ENCODE measurements around the gene ADRA1B.
"Not testable (repeated sequence)": the region's sequence is repeated elsewhere in the genome, so short reads cannot be mapped to it uniquely, and the experiment has no call there.

ADRA1B gene

GRCh38 chr5:159929176-159929575 is 12.9 kb downstream of the ADRA1B start:
- DNase-seq: no peak

DNA sequence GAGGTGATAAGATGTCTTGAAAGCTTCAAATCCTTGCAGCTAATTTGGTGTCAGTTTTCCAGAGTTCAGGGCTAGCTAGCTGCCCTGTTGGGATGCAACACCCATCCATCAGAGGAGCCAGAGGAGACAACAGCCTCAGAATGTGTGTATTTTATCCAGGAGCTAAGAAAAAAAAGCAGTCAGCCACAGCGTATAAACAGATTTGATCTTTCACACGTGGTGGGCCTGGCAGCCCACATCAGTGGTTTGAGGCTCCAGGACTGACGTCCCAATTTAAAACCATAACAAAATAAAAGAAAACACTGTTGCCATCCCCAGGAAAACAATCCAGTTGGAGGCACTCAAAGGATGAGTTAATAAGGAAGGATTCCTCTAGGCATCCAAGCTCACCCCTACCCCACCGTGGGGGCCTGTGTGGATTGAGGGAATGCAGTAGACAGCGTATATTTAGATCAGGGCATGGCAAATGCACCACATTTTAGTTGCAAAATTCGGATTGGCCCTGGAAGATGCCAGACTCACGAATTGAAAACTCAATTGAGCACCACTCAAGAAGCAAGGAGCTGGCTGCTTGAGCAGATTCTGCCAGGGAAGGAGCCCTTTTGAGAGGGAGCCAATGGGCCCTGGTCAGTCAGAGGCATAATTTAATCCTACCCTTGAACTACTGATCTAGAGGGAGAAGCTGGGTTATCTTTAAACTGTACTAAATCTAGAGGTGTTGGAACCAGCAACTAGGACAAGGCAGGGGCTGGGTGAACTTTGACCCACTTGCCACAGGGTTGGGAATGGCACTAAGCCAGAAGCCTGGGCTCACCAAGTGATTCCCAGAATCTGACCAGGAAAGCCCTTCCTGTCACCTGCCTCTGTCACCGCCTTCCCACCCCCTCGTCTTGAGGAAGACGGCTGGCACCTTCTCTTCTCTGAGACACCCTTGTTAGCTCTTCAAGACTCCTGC is 17.5 kb downstream of the ADRA1B start:
- DNase-seq: no peak

GRCh38 chr5:159935946-159936345 is 19.7 kb downstream of the ADRA1B start:
- DNase-seq: no peak

DNA sequence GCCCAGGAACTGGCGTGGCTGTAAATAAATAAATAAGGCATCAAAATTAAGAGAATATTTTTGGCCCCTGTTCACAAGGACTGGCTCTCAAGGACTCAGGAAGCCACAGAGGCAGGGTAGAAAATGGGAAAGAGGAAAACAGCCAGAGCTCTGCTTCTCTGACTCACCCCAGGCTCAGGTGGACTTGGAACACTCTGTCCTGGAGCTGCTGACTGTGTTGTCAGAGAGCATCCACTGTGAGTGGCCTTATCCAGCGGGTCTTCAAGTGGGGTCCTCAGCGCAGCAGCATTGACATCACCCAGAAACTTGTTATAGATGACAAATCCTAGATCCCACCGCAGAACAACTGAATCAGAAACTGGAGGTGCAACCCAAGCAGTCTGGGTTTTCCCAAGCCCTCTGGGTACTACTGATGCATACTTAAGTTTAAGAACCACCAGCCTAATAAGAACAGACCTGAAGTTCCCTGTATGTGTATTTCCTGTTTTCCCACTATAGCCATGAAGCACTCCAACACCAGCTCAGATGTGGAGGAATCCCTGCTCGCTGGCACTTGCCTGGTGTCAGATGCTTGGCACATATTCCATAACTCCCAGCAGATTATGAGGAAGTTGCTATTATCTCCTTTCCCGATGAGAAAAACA is 20.5 kb downstream of the ADRA1B start:
- no peak for DNase-seq

DNA sequence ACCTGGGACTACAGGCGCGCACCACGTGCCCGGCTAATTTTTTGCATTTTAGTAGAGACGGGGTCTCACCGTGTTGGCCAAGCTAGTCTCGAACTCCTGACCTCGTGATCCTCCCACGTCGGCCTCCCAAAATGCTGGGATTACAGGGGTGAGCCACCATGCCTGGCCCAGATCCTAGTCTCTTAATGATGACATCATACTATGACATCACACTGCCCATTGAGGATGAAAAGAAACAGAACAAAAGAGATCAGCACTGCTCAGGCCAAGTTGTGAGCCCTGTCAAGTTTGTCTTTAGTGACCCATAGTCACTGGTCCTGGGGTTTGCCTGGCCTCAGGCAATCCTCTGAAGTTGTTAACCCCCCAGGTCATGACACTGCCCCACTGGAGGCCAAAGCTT is 21.3 kb downstream of the ADRA1B start:
- DNase-seq: no peak

- no peak for DNase-seq
These were observed 27.0 kb downstream of the ADRA1B start for GRCh38 chr5:159943326-159943725.

GRCh38 chr5:159944056-159944600 is 27.8 kb downstream of the ADRA1B start:
- no peak for DNase-seq

DNA sequence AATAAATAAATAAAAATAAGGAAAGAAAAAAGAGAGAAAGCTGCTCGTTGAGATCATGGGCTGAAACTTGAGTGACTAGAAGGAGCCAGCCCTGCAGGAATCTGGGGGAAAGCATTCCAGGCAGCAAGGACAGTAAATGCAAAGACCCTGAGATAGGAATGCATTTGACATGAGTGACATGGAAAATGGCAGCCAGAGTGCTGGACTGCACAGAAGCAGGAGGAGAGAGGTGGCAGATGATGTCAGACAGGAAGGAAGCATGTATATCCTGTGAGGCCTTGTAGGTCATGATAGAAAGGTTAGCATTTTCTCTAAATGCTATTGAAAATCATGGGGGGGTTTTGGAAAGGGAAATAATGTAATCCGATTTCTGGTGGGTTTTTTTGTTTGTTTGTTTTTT is 29.1 kb downstream of the ADRA1B start:
- no peak for DNase-seq

GRCh38 chr5:159947708-159948358 is 31.6 kb downstream of the ADRA1B start:
- peak; percentile 53 for DNase-seq

GRCh38 chr5:159951387-159951786 is 35.1 kb downstream of the ADRA1B start:
- DNase-seq: peak; percentile 55

DNA sequence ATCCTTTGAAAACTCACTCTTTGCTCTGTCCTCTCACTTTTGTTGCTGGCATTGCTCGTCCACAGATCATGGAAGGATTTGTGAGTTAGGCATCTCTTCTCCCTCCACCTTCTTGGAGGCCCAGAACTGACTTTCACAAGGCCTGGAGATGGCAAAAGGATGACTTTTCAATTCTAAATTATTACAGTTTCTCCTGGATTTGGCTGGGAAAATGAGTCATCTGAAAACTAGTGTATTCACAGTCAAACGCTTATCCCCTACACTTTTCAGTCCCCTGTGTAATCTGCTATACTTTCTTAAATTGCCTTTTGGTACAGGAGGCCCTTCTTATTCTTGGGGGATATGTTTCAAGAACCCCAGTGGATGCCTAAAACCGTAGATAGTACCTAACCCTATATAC is 35.6 kb downstream of the ADRA1B start:
- DNase-seq: peak; percentile 30

- no peak for DNase-seq
These were observed 37.3 kb downstream of the ADRA1B start for GRCh38 chr5:159953609-159954008.

DNA sequence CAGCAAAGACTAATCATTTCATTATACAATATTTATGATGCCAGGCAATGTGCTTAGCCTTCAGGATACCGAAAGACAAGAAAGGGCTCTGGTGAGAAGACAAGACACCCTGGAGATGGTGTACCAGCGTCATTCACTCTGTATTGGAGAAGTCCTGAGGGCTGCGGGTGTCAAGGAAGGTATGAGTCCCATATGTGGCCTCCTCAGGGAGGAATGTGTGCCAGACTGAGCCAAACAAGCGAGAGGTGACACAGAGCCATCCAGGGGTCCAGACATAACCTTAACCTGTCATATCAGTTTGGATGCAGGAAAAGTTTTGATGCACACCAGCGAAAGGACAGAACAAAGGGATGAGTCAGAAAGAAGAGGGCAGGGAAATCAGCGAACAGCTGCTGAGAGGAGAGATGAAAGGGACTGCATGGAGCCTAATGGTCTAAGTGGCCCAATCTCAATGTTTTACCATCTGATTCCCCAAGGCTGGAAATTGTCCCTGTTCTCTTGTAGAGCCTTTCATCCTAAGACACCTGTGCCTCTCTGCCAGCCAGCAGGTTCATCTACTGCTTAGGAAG is 38.9 kb downstream of the ADRA1B start:
- DNase-seq: no peak

GRCh38 chr5:159956074-159956473 is 39.8 kb downstream of the ADRA1B start:
- no peak for DNase-seq

- DNase-seq: no peak
These were observed 45.2 kb downstream of the ADRA1B start for GRCh38 chr5:159961176-159962160.

GRCh38 chr5:159962214-159962613 is 45.9 kb downstream of the ADRA1B start:
- DNase-seq: no peak

- no peak for DNase-seq
These were observed 47.7 kb downstream of the ADRA1B start for GRCh38 chr5:159963935-159964334.

DNA sequence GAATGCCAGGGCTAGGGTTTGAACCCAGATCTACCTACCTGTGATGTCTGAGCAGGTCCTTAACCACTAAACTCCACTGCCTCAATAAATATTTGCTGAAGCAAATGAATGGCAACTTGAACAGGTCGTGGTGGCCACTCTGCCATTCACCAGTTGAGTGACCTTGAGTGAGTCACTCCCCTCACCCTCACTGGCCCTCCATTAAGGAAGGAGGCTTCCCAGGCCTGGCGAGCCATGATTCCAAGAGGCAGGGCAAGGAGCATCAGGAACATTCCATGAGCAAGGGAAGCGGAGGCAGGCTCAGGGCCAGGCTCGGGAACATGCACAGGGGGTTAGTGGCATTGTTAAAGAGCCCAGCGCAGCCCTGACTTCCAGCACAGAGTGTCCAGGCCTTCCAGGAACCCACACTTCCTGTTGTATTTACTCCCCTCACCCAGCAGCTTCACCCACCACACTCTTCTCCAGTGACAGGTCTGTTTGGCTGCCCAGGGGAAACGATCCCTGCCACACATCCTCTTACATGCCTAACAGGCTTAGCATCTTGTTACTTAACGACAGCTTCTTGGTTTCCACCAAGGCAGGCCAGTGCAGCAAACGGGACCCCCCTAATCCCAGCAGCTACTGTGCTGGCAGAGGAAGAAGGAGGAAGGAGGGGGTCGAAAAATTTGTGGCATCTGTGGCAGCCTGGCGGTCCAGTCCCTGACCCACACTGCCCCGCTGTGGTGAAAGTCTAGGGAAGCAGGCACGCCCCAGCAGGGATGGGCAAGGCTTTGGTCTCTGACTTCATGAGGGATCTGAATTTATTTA is 49.0 kb downstream of the ADRA1B start:
- peak; percentile 78 for DNase-seq

DNA sequence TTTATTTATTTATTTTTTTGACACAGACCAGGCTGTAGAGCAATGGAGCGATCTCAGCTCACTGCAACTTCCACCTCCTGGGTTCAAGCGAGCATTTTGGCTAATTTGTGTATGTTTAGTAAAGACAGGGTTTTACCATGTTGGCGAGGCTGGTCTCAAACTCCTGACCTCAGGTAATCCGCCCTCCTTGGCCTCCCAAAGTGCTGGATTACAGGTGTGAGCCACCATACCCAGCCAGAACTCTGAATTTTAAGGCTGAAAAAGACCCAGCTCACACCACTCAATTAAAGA is 49.5 kb downstream of the ADRA1B start:
- not testable (repeated sequence) for DNase-seq

GRCh38 chr5:159969966-159970365 is 53.7 kb downstream of the ADRA1B start:
- DNase-seq: no peak

DNA sequence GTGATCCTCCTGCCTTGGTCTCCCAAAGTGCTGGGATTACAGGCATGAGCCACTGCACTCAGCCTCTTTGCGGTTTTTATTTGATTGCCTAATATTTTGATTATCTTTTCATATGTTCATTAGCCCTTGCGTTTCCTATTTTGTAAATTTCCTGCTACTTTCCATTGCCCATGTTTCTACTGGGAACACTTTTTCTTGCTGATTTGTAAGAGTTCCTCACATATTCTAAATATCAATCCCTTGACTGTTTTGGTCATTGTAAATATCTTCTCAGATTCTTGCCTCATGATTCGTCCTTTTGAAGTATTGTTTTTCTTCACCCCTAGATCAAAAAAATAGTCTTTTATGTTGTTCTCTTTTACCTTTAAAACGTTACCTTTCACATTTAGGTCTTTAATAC is 54.8 kb downstream of the ADRA1B start:
- DNase-seq: peak; percentile 71

Measured in fibroblast of skin of scalp (primary cell).